Stimulated activated CD4-positive, alpha-beta T cell treated with anti-CD3 and anti-CD28 coated beads, Interleukin-4, amount 100 ng/mL, for 24 hours (primary cell): ENCODE results near the gene ETV7.
"Not testable (repeated sequence)": the region's sequence is repeated elsewhere in the genome, so short reads cannot be mapped to it uniquely, and the experiment has no call there.

Experiments used
- DNase-seq: peaks from one replicate; pipeline ENCODE4 v3.0.0-alpha.2; 2020

Gene ETV7

DNA sequence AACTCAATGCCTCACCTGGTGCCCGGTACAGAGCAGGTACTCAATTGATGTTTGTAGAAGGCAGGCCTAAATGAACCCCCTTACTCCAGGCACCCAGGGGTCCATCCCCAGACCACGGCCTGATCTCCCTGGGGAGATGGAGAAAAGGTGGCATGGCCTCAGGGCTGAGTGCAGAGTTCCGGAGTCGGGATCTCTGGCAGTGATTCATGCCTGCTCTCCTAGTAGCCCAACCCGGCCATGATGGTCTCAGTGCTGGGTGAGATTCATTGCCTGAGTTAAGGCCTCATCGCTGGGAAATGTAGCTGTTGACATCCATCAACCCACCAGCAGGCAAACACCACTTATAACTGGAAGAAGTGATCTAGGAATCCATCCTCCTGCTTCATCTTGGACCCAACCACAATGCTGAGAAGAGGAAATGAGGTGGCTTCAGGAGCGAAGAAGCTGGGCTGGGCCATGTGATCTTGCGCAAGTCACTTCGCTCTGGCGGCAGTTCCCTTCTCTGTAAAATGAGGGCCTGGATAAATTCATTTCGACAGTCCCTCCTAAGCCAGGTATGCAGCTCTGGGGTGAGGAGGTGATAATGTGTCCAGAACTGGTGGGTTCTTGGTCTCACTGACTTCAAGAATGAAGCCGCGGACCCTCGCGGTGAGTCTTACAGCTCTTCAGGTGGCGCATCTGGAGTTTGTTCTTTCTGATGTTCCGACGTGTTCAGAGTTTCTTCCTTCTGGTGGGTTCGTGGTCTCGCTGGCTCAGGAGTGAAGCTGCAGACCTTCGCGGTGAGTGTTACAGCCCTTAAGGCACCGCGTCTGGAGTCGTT, 24.7 kb downstream of the ETV7 start:
- no peak for DNase-seq

DNA sequence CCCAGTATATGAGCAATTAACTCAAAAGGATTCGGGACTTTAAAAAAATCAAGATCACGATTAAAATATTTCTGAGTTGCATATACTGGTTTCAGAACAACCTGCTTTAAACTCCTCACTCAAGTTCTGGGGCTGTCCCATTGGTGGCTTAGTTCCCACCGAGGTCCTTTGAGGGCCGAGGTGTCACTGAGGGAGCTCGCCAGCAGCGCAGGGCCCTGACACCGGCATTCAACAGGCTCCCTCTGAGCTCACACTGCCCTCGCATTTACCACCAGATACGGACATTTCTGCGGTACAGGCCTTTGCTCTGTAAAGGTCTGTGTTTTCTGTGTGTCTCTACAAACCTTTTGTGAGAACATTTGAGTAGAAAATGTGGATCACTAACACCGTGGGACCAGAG, 26.4 kb downstream of the ETV7 start:
- DNase-seq: no peak

DNA sequence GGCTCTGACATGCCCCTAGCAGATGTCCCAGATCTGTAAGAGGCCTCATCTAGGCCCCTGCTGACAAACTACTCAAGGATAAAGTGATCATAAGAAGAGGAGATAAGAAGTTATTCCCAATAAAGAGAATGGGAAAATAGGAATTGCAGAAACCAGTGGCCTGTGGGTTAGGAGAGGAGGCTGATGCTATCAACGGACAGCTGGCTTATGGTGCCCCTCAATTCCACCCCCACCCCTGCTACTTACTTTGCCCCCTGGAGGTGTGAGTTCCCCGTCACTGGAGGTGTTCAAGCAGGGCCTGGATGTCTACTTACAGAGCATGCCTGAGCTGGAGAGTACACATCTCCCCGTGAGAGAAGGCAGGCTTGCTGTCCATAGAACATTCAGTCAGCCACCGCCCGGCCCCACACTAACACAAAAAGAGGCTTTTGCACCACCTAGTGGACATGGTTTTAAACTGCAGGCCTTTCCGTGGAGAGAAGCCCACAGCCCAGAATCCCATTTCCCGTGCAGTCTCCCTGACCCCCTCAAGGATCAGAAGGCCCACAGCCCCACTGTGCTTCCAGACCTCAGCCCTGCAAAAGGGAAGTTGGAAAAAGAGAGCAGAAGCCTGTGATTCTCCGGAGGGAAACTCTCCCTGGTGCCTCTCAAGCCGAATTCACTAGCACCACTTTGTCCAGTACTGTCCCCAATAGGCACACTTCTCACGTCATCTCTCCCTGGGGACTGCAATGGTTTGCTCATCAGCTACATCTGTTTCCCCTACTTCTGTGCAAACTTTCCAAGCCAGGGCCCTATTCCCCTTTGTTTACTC, 27.0 kb downstream of the ETV7 start:
- peak; percentile 74 for DNase-seq

DNA sequence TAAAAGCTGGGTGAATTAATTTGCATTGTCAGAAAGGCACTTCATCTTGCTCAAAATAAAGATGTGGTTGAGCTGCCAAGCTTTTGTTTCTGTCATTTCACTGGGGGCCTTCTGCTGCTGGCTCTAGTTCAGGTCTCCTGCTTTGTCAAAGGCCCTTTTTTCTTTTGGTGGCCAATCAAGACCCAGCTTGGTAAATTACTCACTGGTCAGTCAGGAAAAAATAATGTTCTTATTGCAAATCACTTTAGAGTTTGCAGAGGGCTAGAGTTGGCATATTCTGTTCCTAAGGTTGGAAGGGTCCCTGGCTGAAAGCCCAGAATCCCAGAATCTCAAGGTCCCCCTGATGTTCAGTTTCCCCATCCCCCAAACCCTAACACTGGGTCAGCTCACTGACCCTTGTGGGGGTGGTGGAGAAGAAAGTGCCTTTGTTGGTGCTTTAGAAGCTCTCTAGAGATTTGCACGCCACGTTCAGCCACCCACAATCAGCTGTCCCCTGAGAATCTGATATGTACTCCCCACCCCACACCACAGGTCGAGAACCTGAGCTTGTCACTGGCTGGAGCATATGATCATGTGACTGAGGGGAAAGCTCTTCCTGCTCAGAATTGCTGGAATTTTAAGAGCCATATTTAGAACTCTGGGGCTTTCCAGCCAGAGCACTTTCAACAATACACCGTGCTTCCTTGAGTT, 29.1 kb downstream of the ETV7 start:
- DNase-seq: no peak

DNA sequence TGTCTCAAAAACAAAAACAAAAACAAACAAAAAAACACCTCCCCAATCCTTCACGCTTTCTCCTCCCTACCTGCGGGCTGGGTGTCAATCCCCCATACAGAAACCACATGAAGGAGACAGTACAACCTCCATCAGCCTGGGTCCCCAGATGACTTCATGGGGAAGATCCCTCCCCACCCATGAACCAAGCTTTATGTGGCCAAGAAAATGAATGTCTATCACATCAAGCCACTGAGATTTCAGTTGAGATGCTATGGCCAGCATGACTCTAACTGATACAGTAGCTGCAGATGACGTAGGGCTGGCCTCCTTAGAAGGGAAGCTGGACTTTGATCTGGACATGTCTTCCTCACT, 29.6 kb downstream of the ETV7 start:
- DNase-seq: no peak

DNA sequence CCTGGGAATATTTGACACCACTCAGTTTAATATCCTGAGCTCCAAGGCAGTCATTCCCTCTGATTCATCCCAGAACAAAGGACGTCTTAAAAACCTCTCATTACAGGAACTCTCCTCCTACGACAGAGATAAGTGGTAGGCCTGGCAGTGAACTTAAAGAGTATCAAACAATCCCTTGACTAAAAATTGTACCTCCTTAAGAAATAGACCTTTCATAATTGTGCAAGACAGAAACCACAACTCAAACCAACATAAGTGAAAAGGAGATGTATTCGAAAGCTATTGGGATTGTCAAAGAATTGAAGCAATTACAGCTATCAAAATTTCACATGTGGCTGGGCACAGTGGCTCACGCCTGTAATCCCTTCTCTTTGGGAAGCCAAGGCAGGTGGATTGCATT, 31.6 kb downstream of the ETV7 start:
- DNase-seq: no peak

DNA sequence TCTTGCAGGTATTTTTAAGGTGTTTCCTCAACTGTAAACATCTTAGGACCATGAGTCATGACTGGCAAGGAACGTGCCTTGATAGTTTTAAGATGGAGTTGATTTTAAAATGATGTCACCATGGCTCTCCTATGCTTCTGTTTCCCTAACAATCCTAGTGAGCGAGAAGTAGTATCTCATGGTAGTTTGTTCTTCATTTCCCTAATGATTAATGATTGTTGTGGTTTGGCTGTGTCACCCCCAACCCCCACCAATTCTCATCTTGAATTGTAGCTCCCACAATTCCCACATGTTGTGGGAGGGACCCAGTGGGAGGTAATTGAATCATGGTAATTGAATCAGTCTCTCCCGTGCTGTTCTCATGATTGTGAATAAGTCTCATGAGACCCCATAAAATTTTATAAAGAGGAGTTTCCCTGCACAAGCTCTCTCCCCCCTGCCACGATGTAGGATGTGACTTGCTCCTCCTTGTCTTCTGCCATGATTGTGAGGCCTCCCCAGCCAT, 34.0 kb downstream of the ETV7 start:
- no peak for DNase-seq

DNA sequence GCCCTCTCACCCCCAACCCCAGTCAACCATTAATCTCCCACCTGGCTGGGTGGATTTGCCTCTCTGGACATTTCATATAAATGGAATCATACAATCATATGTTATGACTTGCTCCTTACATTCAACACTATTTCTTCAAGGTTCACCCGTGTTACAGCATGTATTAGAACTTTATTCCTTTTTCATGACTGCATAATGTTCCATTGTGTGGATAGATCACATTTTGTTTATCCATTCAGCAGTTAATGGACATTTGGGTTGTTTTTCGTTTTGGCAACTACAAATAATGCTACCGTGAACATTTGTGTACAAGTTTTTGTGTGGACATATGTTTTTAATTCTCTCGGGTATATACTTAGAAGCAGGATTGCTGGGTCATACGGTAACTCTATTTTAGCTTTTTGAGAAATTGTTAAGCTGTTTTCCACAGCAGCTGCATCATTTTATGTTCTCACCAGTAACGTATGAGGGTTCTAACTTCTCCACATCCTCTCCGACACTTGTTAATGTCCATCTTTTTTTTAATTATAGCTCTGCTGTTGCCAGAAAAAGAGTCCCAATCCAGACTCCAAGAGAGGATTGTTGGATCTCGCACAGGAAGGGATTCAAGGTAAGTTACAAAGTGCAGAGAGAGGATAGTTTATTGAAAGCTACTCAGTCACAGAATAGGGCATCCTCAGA, 34.9 kb downstream of the ETV7 start:
- DNase-seq: no peak

DNA sequence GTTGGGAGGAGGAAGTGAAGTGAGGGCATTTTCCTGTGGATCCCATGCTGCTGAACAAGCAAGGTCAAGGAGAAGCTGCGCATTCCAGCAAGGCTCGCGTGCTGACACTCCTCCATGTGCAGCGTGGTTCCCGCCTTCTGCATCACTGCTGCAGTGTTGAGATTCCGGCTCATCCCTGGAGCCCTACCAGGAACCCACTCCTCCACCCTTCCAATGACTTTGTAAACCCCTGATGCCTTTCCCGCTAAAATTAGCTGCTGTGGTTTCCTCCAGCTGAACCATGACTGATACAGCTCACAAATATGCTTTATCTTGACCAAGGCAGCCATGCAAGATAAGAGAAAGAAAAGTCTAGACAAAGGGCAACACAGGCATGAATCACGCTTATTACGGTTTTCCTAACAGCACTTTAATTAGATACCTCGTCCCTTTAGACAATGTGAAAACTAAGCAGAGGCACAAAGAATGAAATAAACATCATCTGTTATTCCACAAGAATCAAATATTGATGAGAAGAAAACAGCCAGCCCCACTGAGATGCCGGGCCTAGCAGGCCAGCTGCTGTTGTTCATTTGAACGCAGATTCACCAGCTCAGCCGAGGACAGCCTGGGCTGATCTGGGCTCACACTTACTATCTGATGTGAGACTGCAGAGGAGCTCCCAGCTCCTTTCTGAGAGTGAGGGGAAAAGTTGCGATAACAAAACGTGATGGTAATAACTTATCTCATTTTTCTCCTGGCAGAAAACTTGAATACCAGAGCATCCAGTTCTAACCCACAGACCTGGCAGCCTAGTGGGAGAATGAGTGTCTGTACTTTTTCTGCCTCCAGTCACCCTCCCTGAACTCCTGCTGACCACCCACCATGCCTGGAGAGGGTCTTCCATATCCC, 36.5 kb downstream of the ETV7 start:
- DNase-seq: no peak

DNA sequence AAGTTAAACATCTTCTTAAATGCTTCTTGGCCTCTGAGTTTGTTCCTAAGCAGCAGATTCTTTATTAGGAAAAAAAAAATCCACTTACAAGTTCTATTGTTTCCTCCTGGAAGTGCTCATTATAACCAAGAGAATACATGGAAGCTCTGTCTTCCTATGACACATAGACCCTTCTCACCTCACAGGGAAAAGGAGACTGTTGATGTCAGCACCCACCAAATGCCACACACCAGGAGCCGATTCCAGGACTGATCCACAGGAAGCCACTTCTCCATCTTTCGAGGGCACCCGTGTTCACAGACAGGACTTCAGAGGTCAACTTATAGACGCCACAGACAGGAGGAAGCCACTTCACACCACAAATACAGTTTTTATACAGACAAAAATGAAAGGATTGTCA, 37.4 kb downstream of the ETV7 start:
- DNase-seq: no peak

DNA sequence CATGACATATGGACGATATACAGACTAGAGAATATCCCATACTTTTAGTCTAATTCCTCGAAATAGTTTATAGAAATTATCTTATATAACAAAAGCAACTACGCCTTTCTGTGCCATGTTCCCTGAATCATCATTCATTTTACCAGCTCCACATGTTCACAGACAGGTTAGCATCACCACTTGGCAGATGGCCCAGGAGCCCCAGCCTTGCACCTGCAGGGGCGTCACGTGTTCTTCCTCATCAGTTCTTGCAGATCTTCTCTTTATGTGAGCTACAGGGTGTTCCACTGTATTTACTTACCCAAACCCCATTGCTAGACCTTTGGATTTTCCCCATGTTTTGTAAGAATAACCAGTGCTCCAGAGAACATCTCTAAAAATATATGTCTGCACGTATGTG, 38.2 kb downstream of the ETV7 start:
- no peak for DNase-seq

DNA sequence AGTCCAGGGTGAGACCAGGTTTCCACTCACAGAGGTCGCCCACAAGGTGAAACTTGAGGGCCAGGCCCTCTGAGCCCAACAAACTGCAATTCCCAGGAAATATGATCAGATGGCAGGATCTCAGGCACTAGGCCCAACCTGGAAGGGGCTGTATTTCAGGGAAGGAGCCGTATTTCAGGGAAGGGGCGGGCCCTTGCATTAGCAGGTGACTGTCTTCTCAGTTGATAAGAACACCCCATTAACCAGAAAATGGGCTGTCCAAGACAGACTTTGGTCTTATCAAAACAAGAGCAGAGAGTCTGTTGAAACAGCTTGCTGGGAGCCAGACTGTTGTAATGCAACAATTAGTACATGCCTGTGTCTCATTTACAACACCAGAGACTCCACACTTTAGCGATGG, 39.8 kb downstream of the ETV7 start:
- DNase-seq: no peak

DNA sequence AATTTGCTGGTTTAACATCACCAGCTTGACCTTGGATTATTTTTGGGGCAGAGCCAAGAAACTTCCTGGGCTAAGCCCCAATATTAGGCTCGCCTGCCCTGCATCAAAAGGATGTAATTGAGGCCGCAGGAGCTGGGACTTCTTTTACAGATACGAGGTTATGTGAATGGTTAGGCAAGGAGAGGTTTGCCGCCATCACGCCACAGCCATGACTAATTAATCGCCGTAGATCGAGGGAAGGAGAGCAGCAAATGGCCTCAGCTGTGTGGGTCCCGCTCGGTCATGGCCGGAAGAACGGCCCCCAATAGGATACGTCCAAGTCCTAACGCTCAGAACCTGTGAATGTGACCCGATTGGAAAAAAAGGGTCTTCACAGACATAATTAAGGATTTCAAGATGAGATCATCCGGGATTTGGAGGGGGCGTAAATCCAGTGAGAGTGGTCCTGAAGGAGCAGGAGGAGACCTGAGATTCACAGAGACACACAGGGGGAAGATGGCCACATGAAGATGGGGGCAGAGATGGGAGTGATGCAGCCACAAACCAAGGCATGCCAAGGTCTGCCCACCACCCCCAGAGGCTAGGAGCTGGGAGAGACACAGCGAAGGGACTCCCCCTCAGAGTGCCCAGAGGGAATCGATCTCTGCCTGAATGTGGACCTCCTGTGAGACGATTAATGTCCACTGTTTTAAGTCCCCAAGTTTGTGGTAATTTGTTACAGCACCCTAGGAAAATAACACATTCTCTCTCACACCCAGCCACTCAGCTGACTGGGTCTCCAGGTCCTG, 40.8 kb downstream of the ETV7 start:
- DNase-seq: no peak

DNA sequence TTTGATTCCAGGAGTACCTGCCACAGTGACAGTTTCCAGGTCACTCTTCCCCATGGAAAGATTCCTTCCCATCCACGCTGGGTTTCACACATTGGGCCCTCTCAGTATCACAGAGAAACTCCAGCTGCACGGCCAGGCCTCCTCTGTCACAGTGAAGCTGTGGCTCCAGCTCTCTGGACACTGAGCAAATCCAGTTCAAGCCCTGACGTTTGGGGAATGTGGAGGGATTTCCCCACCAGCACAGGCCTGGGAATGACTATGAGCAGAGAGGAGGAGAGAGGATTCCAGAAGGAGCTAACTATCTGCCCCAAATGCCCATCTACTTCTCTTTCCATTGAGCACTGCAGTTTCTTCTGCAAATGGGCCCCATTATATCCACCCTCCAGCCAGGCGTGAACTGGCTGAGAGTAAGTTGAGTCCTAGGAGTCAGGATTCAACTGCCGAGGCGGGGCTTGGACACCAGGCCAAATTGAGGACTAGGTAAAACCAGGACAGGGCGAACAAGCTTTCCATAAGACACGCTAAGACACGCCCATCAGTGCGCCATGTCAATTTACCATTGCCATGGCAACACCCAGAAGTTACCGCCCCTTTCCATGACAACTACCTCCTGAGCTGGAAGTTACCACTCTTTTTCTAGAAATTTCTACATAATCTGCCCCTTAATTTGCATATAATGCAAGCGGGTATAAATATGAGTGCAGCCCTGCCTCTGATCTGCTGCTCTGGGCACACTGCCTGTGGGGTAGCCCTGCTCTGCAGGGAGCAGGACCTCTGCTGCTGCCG, 41.6 kb downstream of the ETV7 start:
- no peak for DNase-seq

DNA sequence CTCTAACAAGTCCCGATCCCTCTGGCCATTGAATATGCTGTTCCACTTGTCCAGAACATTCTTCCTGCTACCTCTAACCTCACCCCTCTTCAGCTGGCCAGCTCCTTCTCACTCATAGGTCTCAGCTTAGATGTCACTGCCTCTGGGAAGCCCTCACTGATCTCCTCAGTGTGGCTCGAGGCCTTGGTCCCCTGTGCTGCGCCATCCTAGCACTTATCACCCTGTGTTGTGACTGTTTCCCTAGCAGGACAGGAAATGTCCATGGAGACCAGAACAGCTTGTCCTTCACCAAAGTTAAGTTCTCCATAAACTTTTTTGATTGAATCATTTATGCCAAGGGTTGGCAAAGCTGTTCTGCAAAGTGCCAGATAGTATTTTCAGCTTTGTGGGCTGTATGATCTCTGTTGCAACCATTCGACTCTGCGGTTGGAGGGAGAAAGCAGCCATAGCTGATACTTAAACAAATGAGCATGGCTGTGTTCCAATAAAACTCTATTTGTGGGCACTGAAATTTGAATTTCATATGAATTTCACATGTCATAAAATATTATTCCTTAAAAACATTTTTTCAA, 44.3 kb downstream of the ETV7 start:
- no peak for DNase-seq

DNA sequence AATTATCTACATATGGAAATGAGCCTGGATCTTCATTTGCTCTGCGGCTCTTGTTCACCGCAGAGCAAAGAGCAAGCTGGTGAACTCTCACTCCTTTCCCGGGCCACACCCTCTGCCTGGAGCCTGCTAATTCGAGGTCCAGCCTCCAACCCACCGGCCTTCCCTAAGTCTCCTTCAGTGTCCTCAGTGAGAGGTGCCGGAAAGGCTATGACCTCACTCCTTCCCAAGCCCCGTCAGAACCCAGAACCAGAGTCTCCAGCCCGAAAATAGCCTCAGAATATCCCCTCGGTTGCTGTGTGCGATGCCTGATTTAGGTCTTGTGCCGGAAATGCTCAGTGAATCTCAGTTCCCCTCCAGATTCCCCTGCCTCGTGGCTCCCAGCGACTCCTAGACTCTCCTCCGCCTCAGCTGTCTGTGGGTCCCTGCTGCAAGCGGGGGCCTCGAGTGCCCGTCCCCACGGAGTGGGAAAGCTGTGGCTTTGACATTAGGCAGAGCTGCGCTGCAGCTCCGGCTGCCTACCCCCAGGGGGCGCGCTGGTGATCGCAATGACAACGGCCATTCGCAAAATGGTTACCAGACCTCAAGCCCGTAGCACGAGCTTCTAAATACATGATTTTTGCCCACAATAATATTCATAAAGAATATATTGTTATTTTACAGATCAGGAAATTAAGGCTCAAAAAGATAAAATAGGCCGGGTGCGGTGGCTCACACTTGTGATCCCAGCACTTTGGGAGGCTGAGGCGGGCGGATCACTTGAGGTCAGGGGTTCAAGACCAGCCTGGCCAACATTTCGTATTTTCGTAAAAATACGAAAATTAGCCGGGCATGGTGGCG, 46.6 kb downstream of the ETV7 start:
- peak; percentile 77 for DNase-seq

DNA sequence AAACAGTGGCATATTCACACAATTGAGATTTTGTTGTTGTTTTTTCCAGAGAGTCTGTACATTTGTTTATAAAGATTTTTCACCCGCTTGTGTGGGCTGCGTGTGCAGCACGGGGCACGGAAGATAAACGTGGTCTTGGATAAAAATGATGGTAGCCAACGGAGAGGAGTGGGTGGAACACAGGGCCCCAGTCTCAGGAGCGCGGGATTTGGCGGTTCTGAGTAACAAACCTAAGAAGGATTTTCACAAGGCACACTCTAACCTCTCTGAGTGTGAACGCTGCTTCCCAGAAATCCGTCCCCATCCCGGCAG, 47.2 kb downstream of the ETV7 start:
- DNase-seq: no peak

DNA sequence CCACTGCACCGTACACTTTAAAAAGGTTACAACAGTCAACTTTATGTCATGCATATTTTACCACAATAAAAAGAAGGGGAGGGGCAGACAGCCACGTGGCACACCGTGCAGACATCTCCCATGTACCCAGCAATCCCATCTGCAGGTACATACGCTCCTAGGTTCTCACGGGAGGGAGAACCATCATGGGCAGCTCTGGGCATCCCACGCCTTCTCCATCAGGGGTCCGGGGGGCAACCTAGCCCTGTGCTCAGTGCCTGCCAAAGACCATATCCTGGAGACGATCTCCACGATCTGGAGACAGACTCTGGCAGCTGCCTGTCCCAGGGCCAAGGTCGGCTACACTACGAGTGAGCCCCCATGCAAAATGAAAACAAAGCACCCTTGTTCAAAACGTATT, 48.3 kb downstream of the ETV7 start:
- DNase-seq: no peak

DNA sequence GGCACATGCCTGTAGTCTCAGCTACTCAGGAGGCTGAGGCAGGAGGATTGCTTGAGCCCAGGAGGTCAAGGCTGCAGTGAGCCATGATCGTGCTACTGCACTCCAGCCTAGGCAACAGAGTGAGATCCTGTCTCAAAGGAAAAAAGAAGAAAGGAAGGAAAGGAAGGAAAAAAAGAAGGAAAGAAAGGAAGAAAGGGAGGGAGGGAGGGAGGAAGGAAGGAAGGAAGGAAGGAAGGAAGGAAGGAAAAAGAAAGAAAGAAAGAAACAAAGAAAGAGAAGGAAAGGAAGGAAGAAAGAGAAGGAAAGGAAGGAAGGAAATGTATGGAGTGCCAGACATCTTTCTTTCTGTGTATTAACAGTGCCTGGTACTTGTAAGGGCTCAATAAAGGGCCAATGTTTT, 49.2 kb downstream of the ETV7 start:
- DNase-seq: not testable (repeated sequence)
